DOHH2 (cell line): ENCODE measurements around the gene CALCA.

Experiments used
- EZH2phosphoT487 ChIP-seq: fragments of 200-600 bp; sonication (generic); IDR thresholded peaks from 2 replicates; pipeline ENCODE4 v1.6.1; 2017; ENCODE audit warnings: borderline replicate concordance, mild to moderate bottlenecking, antibody characterized with exemption, low read length, moderate library complexity, mixed read lengths
- TF ChIP-seq, protein P1 (sequence below): fragments of 200-600 bp; sonication (generic); IDR thresholded peaks from one replicate; pipeline ENCODE4 v1.5.1; 2014; ENCODE audit warnings: antibody characterized with exemption, mild to moderate bottlenecking, low read depth, low read length; ENCODE audit not compliant: poor library complexity, severe bottlenecking

DNA sequence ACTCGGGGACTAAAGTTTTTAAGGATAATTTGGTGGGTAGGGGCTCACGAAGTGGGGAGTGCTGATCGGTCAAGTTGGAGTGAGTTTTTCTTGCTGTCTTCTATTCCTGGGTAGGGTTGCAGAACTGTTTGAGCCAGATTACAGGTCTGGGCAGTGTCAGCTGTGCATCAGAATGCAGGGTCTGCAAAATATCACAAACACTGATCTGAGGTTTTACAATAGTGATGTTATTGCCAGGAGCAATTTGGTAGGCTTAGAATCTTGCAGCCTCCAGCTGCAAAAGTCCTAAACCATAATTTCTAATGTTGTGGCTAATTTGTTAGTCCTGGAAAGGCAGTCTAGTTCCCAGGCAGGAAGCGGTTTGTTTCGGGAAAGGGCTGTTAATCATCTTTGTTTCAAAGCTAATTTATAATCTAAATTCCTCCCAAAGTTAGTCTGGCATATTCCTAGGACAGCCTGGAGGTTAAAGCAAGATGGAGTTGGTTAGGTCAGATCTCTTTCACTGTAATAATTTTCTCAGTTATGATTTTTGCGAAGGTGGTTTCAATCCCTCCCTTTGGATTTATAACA lies 39.7 kb upstream of the CALCA start:
- TF ChIP-seq, protein P1, sequence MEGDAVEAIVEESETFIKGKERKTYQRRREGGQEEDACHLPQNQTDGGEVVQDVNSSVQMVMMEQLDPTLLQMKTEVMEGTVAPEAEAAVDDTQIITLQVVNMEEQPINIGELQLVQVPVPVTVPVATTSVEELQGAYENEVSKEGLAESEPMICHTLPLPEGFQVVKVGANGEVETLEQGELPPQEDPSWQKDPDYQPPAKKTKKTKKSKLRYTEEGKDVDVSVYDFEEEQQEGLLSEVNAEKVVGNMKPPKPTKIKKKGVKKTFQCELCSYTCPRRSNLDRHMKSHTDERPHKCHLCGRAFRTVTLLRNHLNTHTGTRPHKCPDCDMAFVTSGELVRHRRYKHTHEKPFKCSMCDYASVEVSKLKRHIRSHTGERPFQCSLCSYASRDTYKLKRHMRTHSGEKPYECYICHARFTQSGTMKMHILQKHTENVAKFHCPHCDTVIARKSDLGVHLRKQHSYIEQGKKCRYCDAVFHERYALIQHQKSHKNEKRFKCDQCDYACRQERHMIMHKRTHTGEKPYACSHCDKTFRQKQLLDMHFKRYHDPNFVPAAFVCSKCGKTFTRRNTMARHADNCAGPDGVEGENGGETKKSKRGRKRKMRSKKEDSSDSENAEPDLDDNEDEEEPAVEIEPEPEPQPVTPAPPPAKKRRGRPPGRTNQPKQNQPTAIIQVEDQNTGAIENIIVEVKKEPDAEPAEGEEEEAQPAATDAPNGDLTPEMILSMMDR = no peak
- no peak for TF ChIP-seq EZH2phosphoT487
